H1 (cell line): Measurements from ENCODE around the gene MRPS34. TPM values are rescaled to one million over a fixed set of nuclear protein-coding genes. Genes with fewer than 3 reads are reported as not detected.

Source experiments
- CTCF ChIA-PET: fragments of 300-600 bp; sonication (Branson Sonifier 250); formaldehyde crosslinking; loops from one replicate; lab custom pipeline; 2021; ENCODE audit not compliant: partially characterized antibody; lab: Charles Lee
- POLR2A ChIA-PET: fragments of 300-600 bp; sonication (Branson Sonifier 250); formaldehyde crosslinking; loops from one replicate; lab custom pipeline; 2021; ENCODE audit warnings: inconsistent platforms; ENCODE audit not compliant: partially characterized antibody; lab: Charles Lee
- DNase-seq, 2 experiments: peaks; one replicate each; pipeline versions ENCODE4 v3.0.0 to v3.0.0-alpha.2; 2010 to 2022; ENCODE audit warnings: low spot score in 2 of 2, low read depth in 1 of 2, mixed read lengths in 1 of 2
- FAIRE-seq: peaks from 2 replicates; lab custom pipeline; 2011; peaks lifted over from hg19 to GRCh38; lab: Jason Lieb, UNC
- H2AFZ ChIP-seq: 2 replicates; pipeline ENCODE4 v1.8.1; 2012; ENCODE audit warnings: low read length, inconsistent platforms
- H2AK5ac ChIP-seq: 2 replicates; pipeline ENCODE4 v1.6.1; 2013; ENCODE audit warnings: low read depth, low read length
- H2BK120ac ChIP-seq: replicated peaks from 2 replicates; pipeline ENCODE3; 2013; ENCODE audit warnings: low read depth, low read length, inconsistent platforms
- H2BK12ac ChIP-seq: 2 replicates; pipeline ENCODE4 v1.6.1; 2013; ENCODE audit warnings: low read depth, low read length
- H2BK15ac ChIP-seq: 2 replicates; pipeline ENCODE4 v1.6.1; 2013; ENCODE audit warnings: low read length
- H2BK20ac ChIP-seq: 2 replicates; pipeline ENCODE4 v1.6.1; 2013; ENCODE audit warnings: low read length
- H2BK5ac ChIP-seq: 2 replicates; pipeline ENCODE4 v1.6.1; 2013; ENCODE audit warnings: low read depth, low read length
- H3K14ac ChIP-seq: 2 replicates; pipeline ENCODE4 v1.6.1; 2013; ENCODE audit warnings: inconsistent platforms; ENCODE audit not compliant: insufficient read length
- H3K18ac ChIP-seq: 2 replicates; pipeline ENCODE4 v1.6.1; 2013; ENCODE audit warnings: low read length; ENCODE audit errors: extremely low read depth
- H3K23ac ChIP-seq: 2 replicates; pipeline ENCODE4 v1.6.1; 2013; ENCODE audit warnings: inconsistent platforms; ENCODE audit not compliant: insufficient read length
- H3K23me2 ChIP-seq: 2 replicates; pipeline ENCODE4 v1.6.1; 2013; ENCODE audit warnings: low read depth, low read length
- H3K27ac ChIP-seq: 2 replicates; pipeline ENCODE4 v1.6.1; 2011; ENCODE audit warnings: low read depth, low read length, inconsistent platforms
- H3K27me3 ChIP-seq, 4 experiments: replicated peaks in 1 of 4; 1 replicate in 1 of 4; 2 replicates in 3 of 4; pipeline versions ENCODE4 v1.6.1 to v1.8.1; 2011 to 2013; ENCODE audit warnings: low read length in 3 of 4, mild to moderate bottlenecking in 3 of 4, inconsistent platforms in 2 of 4, mixed read lengths in 2 of 4, moderate library complexity in 1 of 4; ENCODE audit not compliant: control insufficient read depth in 3 of 4, insufficient read depth in 3 of 4; ENCODE audit errors: extremely low read depth in 1 of 4
- H3K36me3 ChIP-seq, 4 experiments: 2 replicates each; pipeline versions ENCODE4 v1.6.1 to v1.8.1; 2011 to 2013; ENCODE audit warnings: mild to moderate bottlenecking in 4 of 4, low read length in 3 of 4, moderate library complexity in 2 of 4, control low read depth in 1 of 4, inconsistent platforms in 1 of 4; ENCODE audit not compliant: insufficient read depth in 4 of 4, control insufficient read depth in 2 of 4
- H3K4ac ChIP-seq: replicated peaks from 2 replicates; pipeline ENCODE3; 2013; ENCODE audit warnings: low read length, low read depth, mixed read lengths, inconsistent platforms; ENCODE audit not compliant: insufficient read length
- H3K4me1 ChIP-seq, 4 experiments: replicated peaks in 1 of 4; 1 replicate in 1 of 4; 2 replicates in 3 of 4; pipeline versions ENCODE4 v1.6.1 to v1.8.1; 2011 to 2013; ENCODE audit warnings: low read length in 3 of 4, inconsistent platforms in 2 of 4, mixed read lengths in 1 of 4; ENCODE audit not compliant: insufficient read depth in 4 of 4, control insufficient read depth in 3 of 4
- H3K4me2 ChIP-seq, 2 experiments: 2 replicates each; pipeline versions ENCODE4 v1.6.1 to v1.8.1; 2011 to 2013; ENCODE audit warnings: low read depth in 2 of 2, low read length in 2 of 2, control low read depth in 1 of 2, inconsistent platforms in 1 of 2, mild to moderate bottlenecking in 1 of 2; ENCODE audit not compliant: insufficient read depth in 1 of 2
- H3K4me3 ChIP-seq, 4 experiments: fragments of 200-600, 300-600 bp in 1 of 4; sonication (generic), shearing (Covaris generic), sonication (Bioruptor Twin) in 1 of 4; 2 replicates each; pipeline versions ENCODE4 v1.5.1 to v1.8.1; 2011 to 2016; ENCODE audit warnings: low read length in 4 of 4, low read depth in 3 of 4, control low read depth in 2 of 4, inconsistent platforms in 2 of 4, mild to moderate bottlenecking in 2 of 4, mixed read lengths in 1 of 4, moderate library complexity in 1 of 4; ENCODE audit not compliant: insufficient read depth in 2 of 4; ENCODE audit errors: extremely low read depth in 1 of 4
- H3K56ac ChIP-seq: replicated peaks from 2 replicates; pipeline ENCODE3; 2013; ENCODE audit warnings: low read depth, mild to moderate bottlenecking, mixed read lengths, low read length, inconsistent platforms; ENCODE audit not compliant: insufficient read length
- H3K79me1 ChIP-seq: 2 replicates; pipeline ENCODE4 v1.6.1; 2013; ENCODE audit warnings: low read depth, low read length, control low read depth
- H3K79me2 ChIP-seq, 2 experiments: 2 replicates each; pipeline versions ENCODE4 v1.6.1 to v1.8.1; 2012 to 2013; ENCODE audit warnings: low read length in 2 of 2, mild to moderate bottlenecking in 2 of 2, inconsistent platforms in 1 of 2; ENCODE audit not compliant: insufficient read depth in 2 of 2, control insufficient read depth in 1 of 2
- H3K9ac ChIP-seq, 4 experiments: replicated peaks in 1 of 4; 1 replicate in 1 of 4; 2 replicates in 3 of 4; pipeline versions ENCODE4 v1.6.1 to v1.8.1; 2011 to 2013; ENCODE audit warnings: low read depth in 3 of 4, low read length in 3 of 4, control low read depth in 2 of 4, mild to moderate bottlenecking in 2 of 4, moderate library complexity in 2 of 4, inconsistent platforms in 1 of 4; ENCODE audit errors: extremely low read depth in 1 of 4
- H3K9me3 ChIP-seq, 2 experiments: 2 replicates each; pipeline versions ENCODE4 v1.6.1 to v1.8.1; 2012 to 2013; ENCODE audit warnings: mild to moderate bottlenecking in 2 of 2, moderate library complexity in 2 of 2, control low read depth in 1 of 2, inconsistent platforms in 1 of 2, low read depth in 1 of 2, low read length in 1 of 2, mixed read lengths in 1 of 2; ENCODE audit not compliant: insufficient read depth in 2 of 2
- H4K20me1 ChIP-seq, 2 experiments: replicated peaks in 1 of 2; 2 replicates each; pipeline versions ENCODE3 to v1.8.1; 2011 to 2013; ENCODE audit warnings: inconsistent platforms in 2 of 2, low read length in 2 of 2, mild to moderate bottlenecking in 1 of 2; ENCODE audit not compliant: insufficient read depth in 2 of 2, control insufficient read depth in 1 of 2
- H4K5ac ChIP-seq: 2 replicates; pipeline ENCODE4 v1.6.1; 2013; ENCODE audit warnings: low read length, low read depth, mixed read lengths, inconsistent platforms; ENCODE audit not compliant: insufficient read length
- H4K8ac ChIP-seq: 2 replicates; pipeline ENCODE4 v1.8.0; 2013; ENCODE audit warnings: mild to moderate bottlenecking, moderate library complexity, low read length, inconsistent platforms; ENCODE audit not compliant: insufficient read depth; ENCODE audit errors: extremely low read depth
- H4K91ac ChIP-seq: replicated peaks from 2 replicates; pipeline ENCODE3; 2013; ENCODE audit warnings: low read length, mixed read lengths, inconsistent platforms; ENCODE audit not compliant: insufficient read length
- BRCA1 ChIP-seq: IDR thresholded peaks from 2 replicates; pipeline ENCODE4 v1.6.1; 2012; ENCODE audit warnings: low read depth, low read length, improper control_type of control experiment
- CBX5 ChIP-seq: fragments of 300-800, 300-1000 bp; sonication (generic); IDR thresholded peaks from 2 replicates; pipeline ENCODE4 v1.7.1; 2016; ENCODE audit warnings: antibody characterized with exemption, low read length, low read depth
- CHD2 ChIP-seq: IDR thresholded peaks from 2 replicates; pipeline ENCODE4 v1.6.1; 2012; ENCODE audit warnings: low read length, improper control_type of control experiment
- EGR1 ChIP-seq: IDR thresholded peaks from 2 replicates; pipeline ENCODE4 v1.6.1; 2011; ENCODE audit warnings: low read depth, low read length, borderline replicate concordance
- HDAC2 ChIP-seq, 2 experiments: fragments of 300-600 bp in 1 of 2; sonication (generic) in 1 of 2; IDR thresholded peaks; 2 replicates each; pipeline ENCODE4 v1.6.1; 2011 to 2012; ENCODE audit warnings: low read depth in 2 of 2, low read length in 2 of 2, mild to moderate bottlenecking in 2 of 2, moderate library complexity in 2 of 2, borderline replicate concordance in 1 of 2, inconsistent platforms in 1 of 2
- KDM4A ChIP-seq: IDR thresholded peaks from one replicate; pipeline ENCODE4 v1.7.1; 2012; ENCODE audit warnings: low read depth, mild to moderate bottlenecking, moderate library complexity, low read length, inconsistent platforms; ENCODE audit not compliant: severe bottlenecking
- KDM5A ChIP-seq: fragments of 200-600 bp; IDR thresholded peaks from 2 replicates; pipeline ENCODE4 v1.7.1; 2012; ENCODE audit warnings: mild to moderate bottlenecking, low read length, inconsistent platforms, mixed read lengths
- MAX ChIP-seq: IDR thresholded peaks from 2 replicates; pipeline ENCODE4 v1.6.1; 2012; ENCODE audit warnings: inconsistent platforms
- RFX5 ChIP-seq: IDR thresholded peaks from 2 replicates; pipeline ENCODE4 v1.6.1; 2011; ENCODE audit warnings: low read depth, low read length, improper control_type of control experiment, borderline replicate concordance
- RXRA ChIP-seq: IDR thresholded peaks from 2 replicates; pipeline ENCODE4 v1.6.1; 2011; ENCODE audit warnings: low read depth, mild to moderate bottlenecking, low read length, moderate library complexity; ENCODE audit not compliant: insufficient read depth
- SIRT6 ChIP-seq: IDR thresholded peaks from one replicate; pipeline ENCODE4 v1.7.1; 2012; ENCODE audit warnings: low read length, inconsistent platforms
- ZNF274 ChIP-seq: IDR thresholded peaks from 2 replicates; pipeline ENCODE4 v1.7.0; 2012; ENCODE audit warnings: low read length, borderline replicate concordance; ENCODE audit errors: extremely low read depth
- WGBS, 2 experiments: shearing (Covaris generic) in 1 of 2; methylation state at CpG; one replicate each; pipeline versions ENCODE4 v1.1.6 to v1.1.7; 2013 to 2015; ENCODE audit warnings: low lambda C conversion rate in 2 of 2, mixed read lengths in 2 of 2, inconsistent platforms in 1 of 2, low coverage in 1 of 2, missing lambda C conversion rate in 1 of 2; ENCODE audit not compliant: insufficient replicate concordance in 2 of 2, insufficient coverage in 1 of 2, insufficient read length in 1 of 2; ENCODE audit errors: extremely low coverage in 1 of 2, missing lambda C conversion rate in 1 of 2; 5-methylcytosine and 5-hydroxymethylcytosine counted together
- polyA plus RNA-seq, 7 experiments: library from polyadenylated mRNA; depleted of rRNA in 3 of 7; stranded (reverse) in 5 of 7; unstranded in 2 of 7; fragments of >200 nt in 5 of 7; fragments of 200-250 nt in 2 of 7; gene quantifications; 1 replicate in 5 of 7; 2 replicates in 1 of 7; 4 replicates in 1 of 7; pipeline versions ENCODE4 v1.2.1 to v1.2.3, GENCODE V29; 2011 to 2013; ENCODE audit warnings: missing spikeins in 2 of 7, mixed read lengths in 2 of 7
- total RNA-seq: library from RNA; stranded (reverse); fragmentation: NEBNext Ultra II Directional; extraction: Animal tissue kit (Norgen Biotek cat#: 25700); gene quantifications from 2 replicates; pipeline ENCODE4 v1.2.1, GENCODE V29; 2021

MRPS34 gene
- total and polyA plus RNA-seq, 2 of the 8 experiments (the other 6 are each of a cell fraction or from before 2014, with no cell fraction given), result 168 to 252 TPM

- no peak overlapping the region for H4K5ac ChIP-seq
- no peak overlapping the region for H2BK20ac ChIP-seq
- H4K91ac ChIP-seq, result no peak overlapping the region
- H3K4ac ChIP-seq, result no peak overlapping the region
- no peak overlapping the region for H3K56ac ChIP-seq
- no peak overlapping the region for H3K18ac ChIP-seq
- H2AFZ ChIP-seq, result no peak overlapping the region
- no peak overlapping the region for H4K8ac ChIP-seq
- no peak overlapping the region for H2BK120ac ChIP-seq
- H3K27ac ChIP-seq, result no peak overlapping the region
- FAIRE-seq (no peak), DNase-seq (no peak)
- no peak overlapping the region for H2AK5ac ChIP-seq
- no peaks in the 10 kb centered on the region for H3K79me1 ChIP-seq
- H3K9me3 ChIP-seq, result no peaks in the 10 kb centered on the region; a peak in 1 of 4 replicates
- H3K4me2 ChIP-seq, result no peak overlapping the region
- peaks cover 0 to 2% (median 0%) of the 10 kb centered on the region in 4 experiments; a peak in 2 of 8 replicates for H3K36me3 ChIP-seq
- H4K20me1 ChIP-seq, result peaks cover 0 to 2% of the 10 kb centered on the region in 2 experiments
- CTCF ChIA-PET, result interaction anchor here (0.6 to 1.2 kb wide), 4 partner anchors 16 to 265 kb away, joined by 3 to 4 read pairs (median 3); partner anchors contain the start of genes JPT2 and TELO2
- no peak overlapping the region for H2BK15ac ChIP-seq
- no peak overlapping the region for H3K14ac ChIP-seq
- no peak for TF ChIP-seq CHD2
- TF ChIP-seq KDM5A, result no peak
- no peak for TF ChIP-seq RXRA
- TF ChIP-seq SIRT6, result no peak
- no peak for TF ChIP-seq ZNF274
- no peak for TF ChIP-seq MAX
- TF ChIP-seq KDM4A, result no peak
- no peak for TF ChIP-seq EGR1
- no peak for TF ChIP-seq BRCA1
- no peak for TF ChIP-seq HDAC2 (IDR thresholded peaks at IDR 0.05; ENCODE audit: borderline replicate concordance in 1 of 2, low read depth in 2 of 2, low read length in 2 of 2)
- TF ChIP-seq RFX5, result no peak
- TF ChIP-seq CBX5, result no peak
- no peak overlapping the region for H3K4me3 ChIP-seq
- H3K23me2 ChIP-seq, result no peaks in the 10 kb centered on the region
- H3K9ac ChIP-seq, result no peak overlapping the region
- H3K4me1 ChIP-seq, result no peaks in the 10 kb centered on the region; a peak in 2 of 7 replicates
- POLR2A ChIA-PET, result interaction anchor here (0.9 to 3.4 kb wide), 4 partner anchors 10 to 12 kb away, joined by 3 to 29 read pairs (median 3); partner anchors contain the start of genes EME2, MRPS34 and NME3
- H2BK5ac ChIP-seq, result no peak overlapping the region
- H3K27me3 ChIP-seq, result no peaks in the 10 kb centered on the region
- 92% methylated on average over 33 of the region's 37 CpGs; no CpG with 5 or more reads in 1 of the 2 experiments for WGBS, 2 experiments
- no peaks in the 10 kb centered on the region for H3K79me2 ChIP-seq
- H2BK12ac ChIP-seq, result no peak overlapping the region
- no peak overlapping the region for H3K23ac ChIP-seq
These were observed 15.0 kb downstream of the MRPS34 start for GRCh38 chr16:1757714-1758461.
